Transverse colon (tissue), 4 donors: ENCODE measurements around the gene ABCA4.

Source experiments
- POLR2A ChIP-seq: fragments of 450-650 bp; IDR thresholded peaks from one replicate; pipeline ENCODE4 v1.6.1; 2016; ENCODE audit warnings: antibody characterized with exemption, mild to moderate bottlenecking, moderate library complexity
- POLR2AphosphoS5 ChIP-seq, 3 donors: sonication (generic); formaldehyde crosslinking; IDR thresholded peaks; one replicate each; pipeline ENCODE4 v1.6.1; 2016; ENCODE audit warnings: antibody characterized with exemption in 3 of 3
- TF ChIP-seq, protein P1 (sequence below), 5 experiments: fragments of 200-600 bp in 3 of 5; fragments of 450-650 bp in 2 of 5; sonication (generic) in 3 of 5; IDR thresholded peaks; 1 replicate in 2 of 5; 2 replicates in 3 of 5; pipeline ENCODE4 v1.5.1; 2016 to 2017; ENCODE audit warnings: antibody characterized with exemption in 5 of 5, inconsistent platforms in 3 of 5, mild to moderate bottlenecking in 2 of 5, moderate library complexity in 1 of 5

DNA sequence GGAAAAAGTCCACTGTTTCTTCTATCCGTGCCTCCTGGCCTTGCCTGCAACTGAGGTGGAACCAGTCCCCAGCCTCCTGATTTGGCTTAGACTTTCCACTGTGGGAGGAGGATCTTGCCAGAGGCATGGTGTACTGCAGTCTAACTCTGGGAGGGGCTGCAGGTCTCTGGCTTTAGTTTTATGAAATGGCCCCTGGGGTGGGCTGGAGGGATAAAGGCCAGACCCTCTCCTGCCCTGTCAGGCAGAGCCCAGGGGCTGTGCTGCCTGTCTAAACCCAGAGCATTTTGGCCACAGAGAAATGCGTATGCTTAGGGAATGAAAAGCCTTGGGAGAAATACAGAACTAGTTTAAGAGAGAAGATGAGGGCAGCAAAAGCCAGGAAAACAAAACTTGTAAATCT, 73.0 kb downstream of the ABCA4 start:
- TF ChIP-seq, protein P1, sequence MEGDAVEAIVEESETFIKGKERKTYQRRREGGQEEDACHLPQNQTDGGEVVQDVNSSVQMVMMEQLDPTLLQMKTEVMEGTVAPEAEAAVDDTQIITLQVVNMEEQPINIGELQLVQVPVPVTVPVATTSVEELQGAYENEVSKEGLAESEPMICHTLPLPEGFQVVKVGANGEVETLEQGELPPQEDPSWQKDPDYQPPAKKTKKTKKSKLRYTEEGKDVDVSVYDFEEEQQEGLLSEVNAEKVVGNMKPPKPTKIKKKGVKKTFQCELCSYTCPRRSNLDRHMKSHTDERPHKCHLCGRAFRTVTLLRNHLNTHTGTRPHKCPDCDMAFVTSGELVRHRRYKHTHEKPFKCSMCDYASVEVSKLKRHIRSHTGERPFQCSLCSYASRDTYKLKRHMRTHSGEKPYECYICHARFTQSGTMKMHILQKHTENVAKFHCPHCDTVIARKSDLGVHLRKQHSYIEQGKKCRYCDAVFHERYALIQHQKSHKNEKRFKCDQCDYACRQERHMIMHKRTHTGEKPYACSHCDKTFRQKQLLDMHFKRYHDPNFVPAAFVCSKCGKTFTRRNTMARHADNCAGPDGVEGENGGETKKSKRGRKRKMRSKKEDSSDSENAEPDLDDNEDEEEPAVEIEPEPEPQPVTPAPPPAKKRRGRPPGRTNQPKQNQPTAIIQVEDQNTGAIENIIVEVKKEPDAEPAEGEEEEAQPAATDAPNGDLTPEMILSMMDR (IDR thresholded peaks at IDR 0.05) = no peak
- no peak for TF ChIP-seq POLR2A
- TF ChIP-seq POLR2AphosphoS5 (IDR thresholded peaks at IDR 0.05) = no peak
